ENCODE results near the gene PLA2G6. TPM values are rescaled to one million over a fixed set of nuclear protein-coding genes. Genes with fewer than 3 reads are reported as not detected.

PLA2G6 gene
- total RNA-seq, 1 experiment from 2014 or later: 24.1 TPM

GRCh38 chr22:38109371-38110001 lies 72.1 kb downstream of the PLA2G6 start:
- H2AK5ac ChIP-seq (ENCODE audit: insufficient read length, low read length): no peak overlapping the region
- H2BK5ac ChIP-seq (ENCODE audit: insufficient read length, low read length): no peak overlapping the region
- DNase-seq: no peak
- H4K20me1 ChIP-seq (ENCODE audit: control insufficient read depth, insufficient read depth, insufficient read length): peaks cover 2% of the 10 kb centered on the region
- H3K23me2 ChIP-seq (ENCODE audit: insufficient read length, low read depth, low read length, poor library complexity, severe bottlenecking): no peaks in the 10 kb centered on the region
- H4K8ac ChIP-seq (replicated peaks; ENCODE audit: insufficient read length, low read depth, low read length): no peak overlapping the region
- no peak overlapping the region for H4K5ac ChIP-seq (ENCODE audit: insufficient read length, low read depth, low read length)
- no peak overlapping the region for H3K4me2 ChIP-seq (ENCODE audit: insufficient read depth, insufficient read length, low read length)
- no peak overlapping the region for H3K27ac ChIP-seq (ENCODE audit: insufficient read length, low read depth, low read length)
- H3K4me1 ChIP-seq (ENCODE audit: insufficient read depth, low read length): no peaks in the 10 kb centered on the region
- H3K23ac ChIP-seq (ENCODE audit: insufficient read length, low read depth, low read length): no peak overlapping the region
- no peaks in the 10 kb centered on the region for H3K9me3 ChIP-seq (ENCODE audit: control insufficient read depth, low read depth, low read length)
- no peak overlapping the region for H2BK120ac ChIP-seq (ENCODE audit: low read depth, low read length, poor library complexity, severe bottlenecking)
- H3T11ph ChIP-seq (ENCODE audit: low read length): no peak overlapping the region
- H3K56ac ChIP-seq (ENCODE audit: insufficient read length, low read depth, low read length): no peak overlapping the region
- H2BK12ac ChIP-seq (ENCODE audit: insufficient read length, low read depth, low read length): no peak overlapping the region
- H3K27ac Mint-ChIP-seq: no peak overlapping the region
- no peak overlapping the region for H2BK15ac ChIP-seq (ENCODE audit: low read depth, low read length)
- H3K36me3 Mint-ChIP-seq (ENCODE audit: insufficient read depth in 1 of 3, low read depth in 3 of 3): peaks cover 0 to 2% (median 0%) of the 10 kb centered on the region in 3 experiments; a peak in 3 of 7 replicates
- H3K9ac ChIP-seq (ENCODE audit: extremely low read depth, insufficient read length, low read length): no peak overlapping the region
- TF ChIP-seq, protein P1, sequence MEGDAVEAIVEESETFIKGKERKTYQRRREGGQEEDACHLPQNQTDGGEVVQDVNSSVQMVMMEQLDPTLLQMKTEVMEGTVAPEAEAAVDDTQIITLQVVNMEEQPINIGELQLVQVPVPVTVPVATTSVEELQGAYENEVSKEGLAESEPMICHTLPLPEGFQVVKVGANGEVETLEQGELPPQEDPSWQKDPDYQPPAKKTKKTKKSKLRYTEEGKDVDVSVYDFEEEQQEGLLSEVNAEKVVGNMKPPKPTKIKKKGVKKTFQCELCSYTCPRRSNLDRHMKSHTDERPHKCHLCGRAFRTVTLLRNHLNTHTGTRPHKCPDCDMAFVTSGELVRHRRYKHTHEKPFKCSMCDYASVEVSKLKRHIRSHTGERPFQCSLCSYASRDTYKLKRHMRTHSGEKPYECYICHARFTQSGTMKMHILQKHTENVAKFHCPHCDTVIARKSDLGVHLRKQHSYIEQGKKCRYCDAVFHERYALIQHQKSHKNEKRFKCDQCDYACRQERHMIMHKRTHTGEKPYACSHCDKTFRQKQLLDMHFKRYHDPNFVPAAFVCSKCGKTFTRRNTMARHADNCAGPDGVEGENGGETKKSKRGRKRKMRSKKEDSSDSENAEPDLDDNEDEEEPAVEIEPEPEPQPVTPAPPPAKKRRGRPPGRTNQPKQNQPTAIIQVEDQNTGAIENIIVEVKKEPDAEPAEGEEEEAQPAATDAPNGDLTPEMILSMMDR (conservative IDR thresholded peaks at IDR 0.05): no peak
- H3K14ac ChIP-seq (ENCODE audit: insufficient read depth, low read length): no peak overlapping the region
- no peak overlapping the region for H3K4ac ChIP-seq (ENCODE audit: low read depth, low read length)
- H3K27me3 ChIP-seq (ENCODE audit: insufficient read depth, low read length): no peaks in the 10 kb centered on the region
- H3K79me1 ChIP-seq (ENCODE audit: insufficient read depth, low read depth, low read length, poor library complexity, severe bottlenecking): no peaks in the 10 kb centered on the region
- H3K4me3 Mint-ChIP-seq: no peak overlapping the region
- H4K91ac ChIP-seq (ENCODE audit: insufficient read length, low read depth, low read length): no peak overlapping the region
- no peaks in the 10 kb centered on the region for H3K79me2 ChIP-seq (ENCODE audit: insufficient read depth, low read length)
- peaks cover 2 to 9% of the 10 kb centered on the region in 2 experiments for H3K4me1 Mint-ChIP-seq
- no peaks in the 10 kb centered on the region; the same call in 1 of the 2 replicates for H3K27me3 Mint-ChIP-seq (ENCODE audit: low read depth)
- H2BK20ac ChIP-seq (ENCODE audit: low read depth, low read length, poor library complexity, severe bottlenecking): no peak overlapping the region
- H2AFZ ChIP-seq (ENCODE audit: low read length): no peak overlapping the region
- peaks cover 0 to 3% of the 10 kb centered on the region in 2 experiments; a peak in 1 of 5 replicates for H3K9me3 Mint-ChIP-seq
- no CpG with 5 or more reads among the region's 22 CpGs for WGBS (ENCODE audit: extremely low coverage, insufficient read length, low lambda C conversion rate)
- no peak overlapping the region for H3K18ac ChIP-seq (ENCODE audit: insufficient read length, low read depth, low read length)

Data from H9 (cell line).